GM18858 (cell line): Measurements from ENCODE around the gene RPN2.

Experiments used
- ATAC-seq: cut with Tn5 transposase; IDR thresholded peaks from one replicate; pipeline ENCODE4 v1.9.1; 2021; ENCODE audit not compliant: unreplicated experiment

RPN2 gene

DNA sequence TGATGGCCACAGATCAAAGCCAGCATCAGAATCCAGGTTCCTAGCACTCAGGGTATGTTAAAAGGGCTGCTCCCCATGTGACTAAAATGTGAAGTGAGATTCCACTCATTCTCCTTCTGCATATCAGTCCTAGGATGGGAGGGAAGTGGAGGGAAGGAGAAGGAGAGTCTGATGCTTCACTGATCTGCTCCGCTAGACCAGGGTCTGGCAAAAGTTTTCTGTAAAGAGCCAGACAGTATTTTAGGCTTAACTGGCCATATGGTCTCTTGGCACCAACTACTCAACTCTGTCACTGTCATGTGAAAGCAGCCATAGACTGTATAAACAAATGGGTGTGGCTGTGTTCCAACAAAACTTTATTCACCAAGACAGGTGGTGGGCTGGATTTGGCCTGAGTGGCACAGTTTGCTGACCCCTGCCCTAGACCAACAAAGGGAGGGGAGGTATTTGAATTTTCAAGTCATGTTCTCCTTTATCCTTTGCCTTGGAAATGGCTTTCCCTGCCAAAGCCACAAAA is 59.9 kb downstream of the RPN2 start:
- ATAC-seq = no peak

DNA sequence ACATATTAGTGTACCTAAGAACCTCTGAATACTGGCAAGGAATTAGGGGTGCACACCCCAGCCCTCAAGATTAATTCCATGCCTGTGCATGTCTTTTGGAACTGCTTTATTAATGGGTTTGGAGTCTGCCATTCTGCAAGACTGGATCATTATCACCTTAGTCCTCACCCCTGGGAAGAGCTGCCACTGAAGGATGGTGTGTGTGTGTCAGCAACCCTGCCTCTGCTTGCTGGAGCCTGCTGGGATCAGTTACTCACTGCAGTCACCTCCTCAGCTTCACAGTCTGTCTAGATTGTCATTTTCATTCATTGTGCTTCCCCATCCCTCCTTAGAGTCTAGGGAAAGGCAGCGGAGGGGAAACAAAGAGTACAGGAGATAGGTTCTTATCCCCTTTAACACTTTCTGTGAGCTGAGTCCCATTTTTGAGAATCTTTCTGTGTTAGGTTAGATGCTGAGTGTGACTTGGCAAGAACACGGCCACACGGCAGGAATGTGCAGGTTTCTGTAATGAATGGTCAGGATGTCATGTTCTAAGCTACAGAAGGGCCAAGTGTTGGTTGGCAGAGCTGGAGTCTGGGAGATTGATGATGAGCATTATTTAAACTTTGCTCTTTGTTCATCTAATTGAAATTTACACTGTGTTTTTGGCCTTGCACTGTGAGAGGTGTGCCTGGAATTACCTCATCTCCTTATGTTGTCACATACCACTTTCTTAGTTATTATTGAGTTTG is 61.4 kb downstream of the RPN2 start:
- no peak for ATAC-seq

DNA sequence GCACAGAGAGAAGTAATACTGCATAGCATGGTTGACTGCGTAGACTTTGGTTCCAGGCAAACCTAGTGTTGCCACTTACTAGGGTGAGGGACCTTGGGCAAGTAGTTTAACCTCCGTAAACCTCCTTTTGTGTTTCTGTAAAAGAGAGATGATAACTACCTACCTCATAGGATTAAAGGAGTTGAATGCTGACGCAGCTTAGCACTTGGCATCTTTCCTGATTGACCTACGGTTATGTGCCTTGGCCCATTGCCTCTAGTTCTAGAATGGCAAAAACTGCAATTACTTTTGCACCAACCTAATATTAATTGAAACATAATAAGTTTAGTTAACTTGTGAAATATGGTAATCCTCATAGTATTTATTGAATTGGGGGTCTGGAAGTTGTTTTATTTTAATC is 63.4 kb downstream of the RPN2 start:
- ATAC-seq = no peak

GRCh38 chr20:37243076-37243936 is 64.2 kb downstream of the RPN2 start:
- ATAC-seq = no peak

DNA sequence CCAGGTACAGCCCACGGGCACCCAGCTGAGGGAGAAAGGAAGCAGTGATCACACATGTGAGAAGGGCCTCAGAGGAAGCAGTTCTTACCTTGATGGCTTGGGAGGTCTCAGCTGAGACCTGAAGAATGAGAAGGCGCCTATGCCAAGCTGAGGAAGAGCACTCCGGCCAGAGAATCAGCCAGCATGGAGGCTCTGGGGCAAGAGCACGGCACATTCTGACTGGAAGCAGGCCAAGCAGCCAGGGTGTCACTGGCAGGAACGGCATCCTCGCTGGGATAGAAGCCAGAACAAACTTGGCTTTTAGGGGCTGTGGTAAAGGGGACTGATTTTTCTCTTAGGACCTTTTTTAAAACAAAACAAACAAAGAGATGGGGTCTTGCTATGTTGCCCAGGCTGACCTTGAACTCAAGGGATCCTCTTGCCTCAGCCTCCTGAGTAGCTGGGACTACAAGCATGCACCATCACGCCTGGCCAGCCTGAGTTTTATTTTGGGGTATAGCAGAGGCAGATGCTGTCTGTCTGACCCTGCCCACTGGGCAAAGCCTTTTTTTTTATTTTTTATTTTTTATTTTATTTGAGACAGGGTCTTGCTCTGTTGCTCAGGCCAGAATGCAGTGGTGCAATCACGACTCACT is 64.9 kb downstream of the RPN2 start:
- ATAC-seq = no peak

DNA sequence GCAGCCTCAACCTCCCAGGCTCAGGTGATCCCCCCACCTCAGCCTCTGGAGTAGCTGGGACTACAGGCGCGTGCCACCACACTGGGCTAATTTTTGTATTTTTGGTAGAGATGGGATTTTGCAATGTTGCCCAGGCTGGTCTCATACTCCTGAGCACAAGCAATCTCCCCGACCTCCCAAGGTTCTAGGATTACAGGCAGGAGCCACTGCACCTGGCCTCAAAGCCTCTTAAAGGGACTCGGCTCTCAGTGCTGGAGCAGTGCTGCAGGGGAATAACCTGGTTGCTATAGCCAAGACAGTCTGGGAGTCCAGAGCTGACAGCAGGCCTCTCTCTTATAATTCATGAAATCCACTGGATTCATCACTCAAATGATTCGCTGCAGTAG is 65.4 kb downstream of the RPN2 start:
- no peak for ATAC-seq

DNA sequence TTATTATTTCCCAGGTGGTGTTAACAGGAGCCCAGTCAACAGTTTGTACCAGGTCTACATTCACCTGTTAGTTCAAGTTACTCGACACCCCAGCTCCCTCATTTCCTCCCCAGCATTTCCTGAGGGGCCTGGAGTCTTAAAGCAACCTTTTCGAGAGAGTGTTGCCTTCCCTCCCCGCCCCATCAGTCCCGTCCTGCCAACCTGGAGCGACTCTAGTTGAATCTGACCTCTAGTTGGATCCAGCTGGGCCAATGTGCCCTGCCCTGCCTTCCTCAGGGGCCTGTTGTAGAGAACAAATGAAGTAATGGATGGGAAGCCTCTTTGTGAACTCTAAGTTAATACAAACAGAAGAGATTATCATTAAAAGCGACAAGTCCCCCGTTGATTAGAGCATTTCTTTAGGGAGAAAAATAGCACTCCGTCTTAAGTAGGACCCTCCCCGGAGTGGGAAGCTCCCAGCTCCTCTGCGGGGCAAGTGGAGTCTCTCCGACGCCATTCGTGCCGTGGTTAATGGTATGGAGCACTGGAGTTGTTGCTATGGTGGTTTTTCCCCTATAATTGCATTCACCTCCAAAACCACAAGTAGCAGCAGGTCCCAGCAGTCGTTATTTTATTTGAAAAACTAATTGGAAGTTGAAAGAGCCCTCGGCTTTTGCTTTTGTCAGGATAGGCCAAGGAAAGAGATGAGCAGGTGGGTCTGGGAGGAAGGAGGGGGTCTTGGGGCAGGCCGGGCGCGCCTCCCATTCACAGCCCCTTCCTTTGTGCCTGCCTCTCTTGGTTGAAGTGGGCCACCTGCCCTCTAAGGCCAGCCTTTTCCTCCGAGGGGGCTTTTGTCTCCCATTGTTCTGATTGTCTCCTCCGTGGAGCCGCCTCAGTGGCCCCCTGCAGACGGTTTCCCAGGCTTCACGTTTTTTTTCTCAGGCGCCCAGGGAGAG is 66.4 kb downstream of the RPN2 start:
- ATAC-seq = no peak

- ATAC-seq = no peak
These were observed 67.6 kb downstream of the RPN2 start for GRCh38 chr20:37246736-37247135.

GRCh38 chr20:37247547-37247946 is 68.4 kb downstream of the RPN2 start:
- ATAC-seq = no peak

DNA sequence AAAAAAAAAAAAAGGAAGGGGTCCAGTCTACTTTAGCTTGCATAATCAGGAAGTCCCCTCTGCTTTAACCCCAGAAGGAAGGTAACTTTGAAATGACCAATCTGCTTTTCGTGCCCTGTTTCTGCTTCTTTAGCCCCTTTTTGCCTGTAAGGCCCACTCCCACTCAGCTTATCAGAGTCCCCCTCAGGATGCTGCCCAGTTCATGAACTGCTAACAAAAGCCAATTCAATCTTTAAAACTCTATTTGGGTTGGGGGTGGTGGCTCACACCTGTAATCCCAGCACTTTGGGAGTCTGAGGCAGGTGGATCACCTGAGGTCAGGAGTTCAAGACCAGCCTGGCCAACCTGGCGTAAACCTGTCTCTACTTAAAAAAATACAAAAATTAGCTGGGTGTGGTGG is 70.2 kb downstream of the RPN2 start:
- ATAC-seq = no peak

DNA sequence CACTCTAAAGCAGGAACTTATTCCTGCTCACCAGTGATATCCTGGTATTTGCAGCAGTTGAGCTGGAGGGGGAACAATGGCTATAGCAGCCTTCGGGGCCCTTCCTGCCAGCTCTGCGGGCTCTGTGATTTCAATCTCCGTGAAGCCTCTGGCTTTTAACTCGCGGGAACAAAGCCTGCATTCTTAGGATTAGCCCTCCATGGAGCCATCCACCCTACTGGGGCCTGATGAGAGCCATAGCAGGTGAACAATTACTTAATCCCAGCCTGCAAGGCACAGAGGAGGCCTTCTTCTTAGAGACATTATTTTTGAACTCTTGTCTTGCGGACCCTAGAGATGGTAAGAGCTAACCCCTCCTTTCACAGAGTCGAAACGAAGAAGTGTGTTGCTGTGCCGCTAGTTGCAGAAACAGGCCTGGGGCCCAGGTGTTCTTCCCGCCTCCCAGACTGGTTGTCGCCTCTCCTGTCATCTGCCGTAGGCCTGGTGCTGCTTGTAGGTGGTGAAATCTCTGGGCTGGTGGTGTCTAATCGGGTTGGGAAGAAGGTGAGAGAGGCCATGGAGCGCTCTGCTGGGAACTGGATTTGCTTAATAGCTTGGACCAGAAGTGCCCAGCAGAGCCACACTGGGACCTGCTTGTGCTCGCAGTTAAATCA is 72.8 kb downstream of the RPN2 start:
- ATAC-seq = no peak

DNA sequence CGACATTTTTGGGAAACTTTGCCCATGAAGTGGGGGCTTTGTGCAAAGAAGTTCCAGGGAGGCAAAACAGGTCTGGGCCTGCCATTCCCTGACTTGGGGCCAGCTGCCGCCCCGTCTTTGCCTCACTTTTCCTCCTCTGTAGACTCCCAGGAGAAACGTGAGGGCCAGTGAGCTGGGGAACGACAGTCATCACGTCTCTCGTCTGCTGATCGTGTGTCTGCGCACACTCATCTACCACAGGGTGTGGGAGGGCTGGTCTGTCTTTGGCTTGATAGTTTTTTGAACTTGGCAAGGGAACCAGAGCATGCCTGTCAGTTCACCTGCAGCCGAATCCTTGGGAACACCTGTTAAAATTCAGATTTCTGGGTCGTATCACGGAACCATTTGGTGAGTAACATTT is 74.0 kb downstream of the RPN2 start:
- no peak for ATAC-seq

- ATAC-seq = no peak
These were observed 75.2 kb downstream of the RPN2 start for GRCh38 chr20:37254114-37254878.

DNA sequence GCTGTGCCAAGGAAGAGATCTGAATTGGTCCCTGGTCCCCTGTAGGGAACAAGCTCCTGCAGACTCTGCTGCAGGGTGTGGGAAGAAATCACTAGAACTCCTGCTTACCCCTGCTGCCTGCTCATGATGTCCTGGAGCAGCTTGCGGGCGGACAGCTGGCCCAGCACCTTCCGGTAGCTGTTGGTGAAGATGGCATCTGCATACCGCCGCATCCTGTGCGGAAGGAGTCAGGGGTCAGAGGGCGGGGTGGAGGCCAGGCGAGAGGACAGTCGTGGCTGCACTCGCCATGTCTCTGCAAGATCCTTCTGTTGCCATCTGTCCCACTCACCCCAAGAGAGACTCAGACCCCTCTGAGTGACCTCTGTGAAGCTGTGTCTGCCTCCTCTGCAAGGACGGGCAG is 77.2 kb downstream of the RPN2 start:
- ATAC-seq = no peak

DNA sequence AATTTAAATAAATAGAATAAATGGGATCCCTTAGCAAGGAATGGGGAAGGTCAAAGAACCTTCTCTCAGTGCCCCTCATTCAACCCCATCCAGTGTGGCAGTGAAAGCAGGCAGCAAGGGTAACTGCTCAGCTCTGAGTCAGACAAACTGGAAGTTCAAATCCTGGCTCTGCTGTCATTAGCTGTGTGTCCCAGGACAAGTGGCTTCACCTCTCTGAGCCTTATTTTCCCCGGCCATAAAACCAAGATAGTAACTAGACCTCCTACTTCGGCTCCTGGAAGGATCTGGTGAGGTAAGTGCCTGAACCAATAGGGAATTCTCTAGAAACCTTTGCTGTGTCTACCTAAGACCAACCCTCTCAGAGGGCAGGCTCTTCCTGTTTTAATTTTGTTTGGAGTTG is 78.4 kb downstream of the RPN2 start:
- no peak for ATAC-seq

GRCh38 chr20:37257988-37258387 is 78.9 kb downstream of the RPN2 start:
- no peak for ATAC-seq

DNA sequence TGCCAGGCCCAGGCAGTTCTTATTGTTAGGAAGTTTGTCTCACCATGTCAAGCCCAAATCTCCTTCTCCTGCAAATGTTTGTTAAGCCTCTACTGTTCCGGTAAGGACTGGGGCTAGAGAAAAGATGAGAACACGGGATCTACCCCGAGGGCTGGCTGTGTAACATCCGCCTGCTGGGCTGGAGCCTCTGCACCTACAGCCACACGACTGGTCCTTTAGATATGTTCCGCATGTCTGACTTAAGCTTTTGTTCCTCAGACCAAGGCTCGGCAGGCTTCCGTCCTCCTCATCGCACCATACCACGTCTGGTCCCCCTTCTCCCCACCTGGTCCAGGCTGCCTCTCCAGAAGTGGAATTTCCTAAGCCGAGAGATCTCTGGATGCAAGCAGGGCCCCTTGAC is 79.9 kb downstream of the RPN2 start:
- ATAC-seq = no peak

- no peak for ATAC-seq
These were observed 80.7 kb downstream of the RPN2 start for GRCh38 chr20:37259865-37260264.

- ATAC-seq = no peak
These were observed 81.8 kb downstream of the RPN2 start for GRCh38 chr20:37260923-37261322.
